SH-SY5Y (cell line): Measurements from ENCODE around the gene GXYLT1.

Experiments used
- GATA2 ChIP-seq: IDR thresholded peaks from 2 replicates; pipeline ENCODE4 v1.6.1; 2011; ENCODE audit warnings: mild to moderate bottlenecking, low read depth, low read length
- GATA3 ChIP-seq: IDR thresholded peaks from 2 replicates; pipeline ENCODE4 v1.6.1; 2011; ENCODE audit warnings: low read depth, mild to moderate bottlenecking, low read length, moderate library complexity

DNA sequence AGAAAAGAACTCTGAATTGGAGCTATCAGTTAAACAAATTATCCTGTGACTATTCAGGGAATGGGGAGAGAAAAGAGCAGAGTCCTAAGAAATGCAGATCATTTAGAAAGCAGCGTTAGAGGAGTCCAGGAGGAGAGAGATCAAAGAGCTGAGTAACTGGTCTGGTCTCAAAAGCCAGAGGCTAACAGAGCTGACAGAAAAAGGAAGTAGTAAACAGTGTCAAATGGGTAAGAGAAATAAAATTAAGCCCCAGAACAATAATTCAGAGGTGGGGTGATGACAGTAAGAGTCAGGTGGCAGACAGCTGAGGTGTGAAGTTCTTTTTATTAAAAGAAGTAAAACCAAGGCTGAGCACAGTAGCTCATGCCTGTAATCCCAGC, 19.3 kb downstream of the GXYLT1 start:
- no peak for TF ChIP-seq GATA2
- TF ChIP-seq GATA3, result no peak
